Activated T-cell treated with anti-CD3 and anti-CD28 coated beads, Interleukin-2, amount 50 U/mL, for 48 hours (primary cell): Measurements from ENCODE around the gene TP53I3.
"Not testable (repeated sequence)": the region's sequence is repeated elsewhere in the genome, so short reads cannot be mapped to it uniquely, and the experiment has no call there.

Experiments
- DNase-seq, 2 experiments: peaks; one replicate each; pipeline ENCODE4 v3.0.0-alpha.2; 2020

The TP53I3 gene

DNA sequence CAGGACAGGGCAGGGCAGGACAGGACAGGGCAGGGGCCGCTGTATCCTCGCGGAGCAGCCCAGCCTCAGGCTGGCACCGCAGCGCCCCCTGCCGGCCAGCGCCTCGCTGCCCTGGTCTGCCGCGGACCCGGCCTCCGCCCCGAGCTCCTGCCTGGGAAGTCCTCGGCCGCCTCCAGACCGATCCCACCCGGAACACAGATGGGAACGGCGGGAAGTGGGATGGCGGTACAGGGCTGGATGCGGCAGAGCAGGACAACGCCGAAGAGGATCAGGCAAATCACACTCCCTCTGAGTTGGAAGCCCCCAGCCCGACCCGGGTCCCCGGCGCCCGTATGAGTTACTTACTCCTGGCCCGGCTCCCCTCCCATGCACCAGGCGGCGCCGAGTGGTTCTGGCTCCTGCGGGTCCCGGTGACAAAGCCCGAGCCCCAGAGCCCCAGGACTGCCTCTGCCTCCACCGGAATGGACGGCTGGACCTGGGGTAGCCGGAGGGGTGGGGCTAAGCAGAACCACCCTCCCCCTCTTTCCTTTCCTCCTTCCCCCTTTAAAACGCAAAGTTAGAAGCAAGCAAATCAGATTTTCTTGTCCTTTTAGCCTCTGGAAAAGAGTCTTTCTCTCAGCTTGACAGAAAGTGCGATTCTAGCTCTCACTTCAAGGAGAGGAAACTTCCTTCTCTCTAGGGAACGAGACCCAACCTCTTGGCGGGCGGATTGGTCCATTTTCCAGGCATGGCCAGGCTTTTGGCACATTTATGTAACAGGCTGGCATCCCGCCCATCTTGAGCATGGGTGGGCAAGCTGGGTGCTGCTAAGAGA, at the start of gene TP53I3:
TSS of gene TP53I3 (minus strand) at position 449 of the 814 bp plus-strand sequence. CDS start 508 bp downstream, outside the sequence.
- peak; percentile 89 to 92 for DNase-seq

DNA sequence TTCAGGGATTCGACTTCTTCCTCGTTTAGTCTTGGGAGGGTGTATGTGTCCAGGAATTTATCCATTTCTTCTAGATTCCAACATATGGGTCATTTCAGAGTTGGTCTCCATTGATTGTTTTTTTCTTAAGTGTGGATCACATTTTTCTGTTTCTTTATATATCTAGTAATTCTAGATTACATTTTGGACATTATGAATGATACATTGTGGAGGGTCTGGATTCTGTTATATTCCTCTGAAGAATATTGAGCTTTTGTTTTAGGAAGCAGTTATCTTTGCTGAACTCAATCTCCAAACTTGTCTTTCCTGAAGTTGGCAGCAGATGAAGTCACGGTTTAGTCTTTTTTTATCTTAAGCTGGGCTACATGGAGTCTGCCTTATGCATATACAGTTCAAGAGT, 47.9 kb upstream of the TP53I3 start:
- no peak for DNase-seq

DNA sequence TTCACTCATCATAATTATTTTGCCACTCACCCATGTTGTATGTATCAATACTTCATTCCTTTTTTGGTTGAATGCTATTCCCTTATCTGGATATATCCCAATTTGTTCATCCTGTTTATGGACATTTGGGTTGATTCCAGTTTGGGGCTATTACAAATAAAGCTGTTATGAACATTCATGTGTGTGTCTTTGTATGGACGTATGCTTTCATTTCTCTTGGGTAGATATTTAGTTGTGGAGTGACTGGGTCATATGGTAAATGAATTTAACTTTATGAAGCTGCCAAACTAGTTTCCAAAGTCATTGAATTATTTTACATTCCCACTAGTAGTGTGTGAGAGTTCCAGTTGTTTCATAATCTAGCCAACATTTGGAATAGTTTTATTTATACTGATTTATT, 41.3 kb upstream of the TP53I3 start:
- DNase-seq = no peak

DNA sequence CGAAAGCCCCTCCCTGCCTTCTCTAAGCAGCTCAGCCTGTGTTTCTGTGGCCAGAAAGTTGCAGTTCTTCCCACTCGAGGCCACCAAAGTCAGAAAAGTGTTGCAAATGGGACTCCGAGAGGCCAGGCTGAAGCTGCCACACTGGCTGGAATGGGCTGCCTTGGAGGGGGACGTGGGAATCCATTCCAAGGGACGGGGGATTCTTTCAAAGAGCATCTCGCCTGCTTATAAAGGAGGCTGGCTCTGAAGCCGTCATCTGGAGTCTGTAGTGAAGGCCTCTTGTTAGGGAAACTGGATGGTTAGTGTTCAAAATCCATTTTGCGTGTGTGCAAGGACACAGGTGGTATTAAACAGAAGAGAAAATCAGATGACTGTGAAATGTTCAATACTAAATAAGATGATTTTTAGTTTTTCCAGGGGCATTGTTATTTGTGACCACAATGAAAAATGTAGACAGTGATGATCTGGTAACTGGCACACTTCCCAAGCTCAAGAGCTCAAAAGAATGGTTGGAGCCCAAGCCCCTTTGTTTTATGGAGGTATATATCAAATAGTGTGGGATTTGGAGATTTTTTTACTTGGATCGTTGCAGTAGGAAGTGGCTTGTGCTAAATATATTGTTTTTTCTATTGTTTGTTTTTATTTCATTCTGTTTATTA, 39.4 kb upstream of the TP53I3 start:
- DNase-seq = peak in 1 of 2 experiments; percentile 67

DNA sequence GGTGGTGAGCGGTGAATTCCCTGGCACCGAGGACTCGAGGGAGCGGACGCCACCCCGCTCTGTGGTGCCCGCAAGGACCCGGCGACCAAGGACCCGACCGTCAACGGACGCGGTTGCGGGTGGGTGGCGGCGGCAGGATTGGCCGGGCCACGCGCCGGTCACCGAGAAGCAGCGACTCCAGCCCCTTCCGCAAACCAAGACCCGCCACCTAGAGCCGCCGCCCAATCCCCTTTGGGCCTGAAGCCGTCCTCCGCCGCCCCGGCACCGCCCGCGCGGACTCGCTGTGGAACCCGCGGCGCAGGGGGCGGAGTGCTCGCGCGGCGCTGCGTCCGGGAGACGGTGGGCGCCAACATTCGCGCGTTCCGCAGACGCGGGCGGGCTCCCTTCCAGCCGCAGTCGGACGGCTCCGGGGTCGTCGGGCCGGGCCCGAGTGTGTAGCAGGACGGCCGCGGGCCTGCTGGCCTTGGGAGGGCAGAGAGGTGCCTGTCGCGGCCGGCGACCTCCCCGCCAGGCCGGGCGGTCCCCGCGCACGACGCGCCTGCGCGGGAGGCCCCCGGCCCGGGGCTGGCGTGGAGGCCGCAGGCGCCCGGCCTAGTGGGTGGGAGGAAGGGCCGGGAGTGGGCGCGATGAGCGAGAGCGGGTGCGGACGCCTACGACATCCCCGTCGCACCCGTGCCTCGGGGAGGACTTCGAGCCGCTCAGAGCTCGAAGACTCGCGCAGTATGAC, 38.7 kb upstream of the TP53I3 start, which contains the start of the genes FAM228B and PFN4:
TSS of gene FAM228B (plus strand) at position 275 of the 727 bp plus-strand sequence. CDS start 893 bp downstream, outside the sequence.
TSS of gene PFN4 (minus strand) at position 140 of the 727 bp plus-strand sequence. CDS start 799 bp downstream, outside the sequence.
- peak; percentile 78 to 83 for DNase-seq

GRCh38 chr2:24122366-24123194, 37.9 kb upstream of the TP53I3 start:
- DNase-seq = no peak

DNA sequence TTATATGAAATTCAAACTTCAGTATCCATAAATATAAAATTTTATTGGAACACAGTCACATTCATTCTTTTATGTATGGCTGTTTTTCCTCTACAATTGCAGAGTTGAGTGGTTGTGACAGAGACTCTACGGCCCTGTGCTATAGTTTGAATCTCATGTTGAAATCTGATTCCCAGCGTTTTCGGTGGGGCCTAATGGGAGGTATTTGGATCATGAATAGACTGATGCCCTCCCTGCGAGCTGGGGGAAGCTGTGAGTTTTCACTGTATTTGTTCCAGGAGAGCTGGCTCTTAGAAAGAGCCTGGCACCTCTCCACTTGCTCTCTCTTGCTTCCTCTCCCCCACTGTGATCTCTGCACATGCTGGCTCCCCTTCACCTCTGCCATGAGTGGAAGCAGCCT, 36.8 kb upstream of the TP53I3 start:
- DNase-seq = no peak

- no peak for DNase-seq
Measured at GRCh38 chr2:24121066-24121465, 36.4 kb upstream of the TP53I3 start.

GRCh38 chr2:24117902-24118301, 33.3 kb upstream of the TP53I3 start:
- no peak for DNase-seq

DNA sequence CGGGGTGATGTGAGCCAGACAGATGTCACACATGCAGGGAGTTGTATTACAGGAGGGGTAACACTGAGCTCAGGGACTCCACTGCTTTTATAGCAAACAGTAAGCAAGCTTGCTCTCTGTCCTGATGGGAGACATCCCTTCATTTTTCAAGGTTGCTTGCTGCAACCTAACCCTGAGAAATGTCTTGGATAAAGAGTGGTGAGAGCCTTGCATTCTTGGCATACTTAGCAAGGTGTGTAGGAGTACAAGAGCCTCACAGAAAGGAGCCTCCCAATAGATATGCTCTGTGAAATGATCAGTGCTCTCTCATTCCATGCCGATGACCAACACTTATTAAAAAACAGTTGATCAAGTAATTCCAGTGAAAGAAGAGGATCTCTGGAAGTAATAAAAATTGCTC, 30.4 kb upstream of the TP53I3 start:
- no peak for DNase-seq

DNA sequence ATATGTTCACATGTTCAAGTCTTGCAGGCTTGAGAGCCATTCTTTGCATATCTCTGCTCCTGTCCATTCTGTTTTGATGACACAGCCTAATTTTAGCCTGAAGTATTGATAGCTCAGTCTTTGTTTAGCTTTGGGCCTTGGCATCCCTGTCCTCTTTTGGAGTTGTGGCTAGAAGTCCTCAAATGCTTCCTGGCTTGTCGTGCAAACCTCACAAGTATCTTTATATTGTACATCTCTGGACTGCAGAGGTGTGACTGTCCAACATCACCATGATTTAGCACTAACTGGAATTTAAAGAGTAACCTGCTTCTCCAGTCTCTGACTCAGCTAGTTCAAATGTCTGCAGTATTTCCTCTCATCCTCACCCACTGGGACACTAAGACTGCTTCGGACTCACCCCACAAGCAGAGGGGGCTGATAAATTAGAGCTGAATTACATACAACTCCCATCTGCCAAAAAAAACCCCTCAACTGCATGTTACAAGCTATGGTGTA, 26.8 kb upstream of the TP53I3 start:
- DNase-seq = no peak

GRCh38 chr2:24110660-24111303, 26.1 kb upstream of the TP53I3 start:
- DNase-seq = no peak

DNA sequence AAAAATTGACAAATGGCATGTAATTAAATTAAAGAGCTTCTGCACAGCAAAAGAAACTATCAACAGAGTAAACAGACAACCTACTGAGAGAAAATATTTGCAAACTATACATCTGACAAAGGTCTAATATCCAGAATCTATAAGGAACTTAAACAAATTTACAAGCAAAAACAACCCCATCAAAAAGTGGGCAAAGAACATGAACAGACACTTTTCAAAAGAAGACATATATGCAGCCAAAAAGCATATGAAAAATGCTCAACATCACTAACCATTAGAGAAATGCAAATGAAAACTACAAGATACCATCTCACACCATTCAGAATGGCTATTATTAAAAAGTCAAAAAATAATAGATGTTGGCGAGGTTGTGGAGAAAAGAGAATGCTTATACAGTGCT, 24.8 kb upstream of the TP53I3 start:
- not testable (repeated sequence) for DNase-seq

- no peak for DNase-seq
Measured at GRCh38 chr2:24107336-24107735, 22.7 kb upstream of the TP53I3 start.

DNA sequence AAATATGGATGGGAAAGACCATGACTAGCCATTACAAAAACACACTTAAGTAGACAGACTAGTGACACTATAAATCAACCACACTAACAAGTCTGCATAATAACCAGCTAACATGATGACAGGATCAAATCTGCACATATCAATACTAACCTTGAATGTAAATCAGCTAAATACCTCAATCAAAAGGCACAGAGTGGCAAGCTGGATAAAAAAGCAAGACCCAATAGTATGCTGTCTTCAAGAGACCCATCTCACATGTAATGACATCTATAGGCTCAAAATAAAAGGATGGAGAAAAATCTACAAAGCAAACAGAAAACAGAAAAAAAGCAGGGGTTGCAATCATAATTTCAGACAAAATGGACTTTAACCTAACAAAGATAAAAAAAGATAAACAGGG, 22.2 kb upstream of the TP53I3 start:
- DNase-seq = no peak

GRCh38 chr2:24105816-24106215, 21.2 kb upstream of the TP53I3 start:
- DNase-seq = no peak

DNA sequence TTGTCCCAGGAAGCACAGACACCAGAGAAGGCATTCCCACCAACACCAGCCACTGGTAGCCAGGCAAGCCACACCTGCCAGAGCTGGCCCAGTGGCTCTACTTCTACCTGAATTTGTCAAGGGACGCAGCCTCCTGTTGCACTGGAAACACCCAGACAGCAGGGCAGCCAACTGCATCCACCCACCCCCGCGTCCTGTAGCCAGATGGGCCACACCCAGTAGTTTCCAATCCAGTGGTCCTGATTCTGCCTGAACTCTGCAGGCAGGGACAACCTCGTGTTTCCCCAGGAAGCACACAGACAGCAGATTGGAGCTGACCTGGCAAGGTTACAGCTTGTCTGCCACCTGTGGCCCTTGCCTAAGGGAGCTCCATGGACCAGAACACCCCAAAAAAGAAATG, 20.3 kb upstream of the TP53I3 start:
- DNase-seq = no peak

DNA sequence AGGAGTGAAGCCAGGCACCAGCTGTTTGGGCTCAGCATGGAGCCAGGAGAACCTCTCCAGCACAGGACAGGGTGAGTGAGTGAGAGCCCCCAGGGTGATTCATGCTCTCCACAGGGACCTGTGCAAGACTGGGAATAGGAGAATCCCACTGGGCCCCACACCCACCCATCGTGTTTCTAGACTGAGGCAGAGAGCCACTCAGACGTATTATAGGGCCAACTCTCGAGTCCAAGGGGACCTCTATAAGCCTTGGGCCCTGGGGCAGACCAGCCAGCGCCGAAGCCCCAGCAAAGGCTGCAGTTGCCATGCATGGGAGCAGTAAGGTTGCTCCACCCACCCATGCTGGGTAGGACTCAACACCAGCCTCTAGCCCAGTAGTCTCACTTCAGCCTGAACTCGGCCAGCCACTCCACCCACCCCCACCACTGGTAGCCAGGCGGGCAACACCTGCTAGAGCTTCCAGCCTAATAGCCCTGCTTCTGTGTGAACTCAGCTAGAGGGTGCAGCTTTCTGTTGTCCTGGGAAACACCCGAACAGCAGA, 19.5 kb upstream of the TP53I3 start:
- no peak for DNase-seq

DNA sequence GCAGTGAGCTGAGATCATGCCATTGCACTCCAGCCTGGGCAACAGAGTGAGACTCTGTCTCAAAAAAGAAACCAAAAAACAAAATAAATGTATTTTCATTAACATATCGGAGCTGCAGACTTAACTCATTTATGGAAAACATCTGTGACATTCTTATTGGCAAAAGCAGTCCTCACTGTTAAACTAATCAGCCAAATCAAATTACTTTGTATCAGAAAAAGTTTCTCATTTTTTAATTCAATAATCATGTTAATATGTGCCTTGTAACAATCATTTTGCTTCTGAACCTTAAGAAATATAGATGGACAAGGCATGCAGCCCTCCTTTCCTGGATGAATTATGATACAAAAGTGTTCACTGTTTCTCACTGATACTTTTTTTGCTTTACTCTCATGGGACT, 18.0 kb upstream of the TP53I3 start:
- no peak for DNase-seq

- no peak for DNase-seq
Measured at GRCh38 chr2:24101992-24102391, 17.4 kb upstream of the TP53I3 start.

GRCh38 chr2:24100732-24101131, 16.1 kb upstream of the TP53I3 start:
- not testable (repeated sequence) for DNase-seq
